ENCODE measurements around the gene CLVS2.

CLVS2 gene, protein sequence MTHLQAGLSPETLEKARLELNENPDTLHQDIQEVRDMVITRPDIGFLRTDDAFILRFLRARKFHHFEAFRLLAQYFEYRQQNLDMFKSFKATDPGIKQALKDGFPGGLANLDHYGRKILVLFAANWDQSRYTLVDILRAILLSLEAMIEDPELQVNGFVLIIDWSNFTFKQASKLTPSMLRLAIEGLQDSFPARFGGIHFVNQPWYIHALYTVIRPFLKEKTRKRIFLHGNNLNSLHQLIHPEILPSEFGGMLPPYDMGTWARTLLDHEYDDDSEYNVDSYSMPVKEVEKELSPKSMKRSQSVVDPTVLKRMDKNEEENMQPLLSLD

GRCh38 chr6:122995921-122996793 is at the start of gene CLVS2:
CLVS2 (plus strand) TSS chr6:122996235; CDS start chr6:122997778, 1,543 bp downstream.
- no peak within 1 kb of the TSS for H3K4me3 ChIP-seq (ENCODE audit: control insufficient read depth, low read depth, low read length)
- DNase-seq (ENCODE audit: low read depth): no peak
- TF ChIP-seq CTCF (IDR thresholded peaks at IDR 0.05; ENCODE audit: control insufficient read depth, insufficient read depth, low read depth, low read length, missing control alignments): no peak

DNA sequence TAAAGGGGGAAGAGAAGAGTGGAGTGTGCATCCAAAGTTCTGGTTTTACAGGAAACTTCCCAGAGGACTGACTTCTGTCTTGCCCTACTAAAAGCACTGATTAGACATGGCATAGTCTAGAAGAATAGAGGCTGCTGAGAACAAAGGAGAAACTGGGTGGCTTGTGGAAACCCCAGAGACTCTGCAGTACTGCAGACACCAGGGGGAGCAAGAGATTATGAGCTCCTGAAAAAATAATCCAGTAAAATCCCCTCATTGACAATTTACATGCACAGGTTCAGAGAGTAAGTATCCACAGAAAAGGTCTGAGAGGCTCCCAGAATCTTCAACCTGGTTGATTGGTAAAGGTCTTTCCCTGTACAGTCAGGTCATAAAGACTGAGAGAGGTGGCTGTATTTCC is 48.7 kb upstream of the CLVS2 start:
- no peak for TF ChIP-seq CTCF (IDR thresholded peaks at IDR 0.05; ENCODE audit: control insufficient read depth, insufficient read depth, low read depth, low read length, missing control alignments)

DNA sequence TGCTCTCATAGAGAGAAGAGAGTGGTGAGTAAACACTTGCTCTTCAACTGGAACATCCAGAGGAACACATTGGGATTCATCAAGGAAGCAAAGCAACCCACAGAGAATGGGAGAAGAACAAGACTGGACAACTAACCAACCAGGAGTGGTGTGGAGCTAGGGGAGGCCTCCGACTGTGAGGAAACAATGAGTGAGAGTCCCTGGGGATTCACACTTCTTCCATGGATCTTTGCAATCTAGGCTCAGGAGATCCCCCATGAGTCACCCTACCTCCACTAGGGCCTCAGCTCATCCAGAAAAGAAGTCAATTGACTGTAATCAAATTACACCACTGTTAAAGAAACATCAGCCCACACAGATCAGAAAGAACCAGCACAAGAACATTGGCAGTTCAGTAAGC is 42.3 kb upstream of the CLVS2 start:
- H3K4me3 ChIP-seq (ENCODE audit: control insufficient read depth, low read depth, low read length): no peak overlapping the region
- no peak for TF ChIP-seq CTCF (IDR thresholded peaks at IDR 0.05; ENCODE audit: control insufficient read depth, insufficient read depth, low read depth, low read length, missing control alignments)
- DNase-seq (ENCODE audit: low read depth): no peak

More for the DNA sequence above, 48.7 kb upstream of the CLVS2 start:
- no peak overlapping the region for H3K4me3 ChIP-seq (ENCODE audit: control insufficient read depth, low read depth, low read length)
- DNase-seq (ENCODE audit: low read depth): no peak

DNA sequence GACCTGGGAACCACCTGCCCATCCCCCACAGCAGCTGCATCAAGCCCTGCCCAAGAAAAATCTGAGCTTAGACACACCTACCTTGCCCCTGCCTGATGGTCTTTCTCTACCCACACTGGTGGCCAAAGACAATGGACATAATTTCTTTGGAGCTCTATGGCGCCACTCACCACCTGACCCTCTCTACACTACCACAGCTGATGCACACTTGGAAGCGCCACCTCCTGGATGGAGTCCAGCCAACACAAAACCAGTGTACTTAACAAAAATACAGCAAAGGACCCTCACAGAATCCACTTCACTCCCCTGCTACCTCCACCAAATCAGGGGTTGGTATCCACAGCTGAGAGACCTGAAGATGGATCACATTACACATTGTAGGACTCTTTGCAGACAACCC is 39.7 kb upstream of the CLVS2 start:
- H3K4me3 ChIP-seq (ENCODE audit: control insufficient read depth, low read depth, low read length): no peak overlapping the region
- no peak for DNase-seq (ENCODE audit: low read depth)
- TF ChIP-seq CTCF (IDR thresholded peaks at IDR 0.05; ENCODE audit: control insufficient read depth, insufficient read depth, low read depth, low read length, missing control alignments): no peak

- no peak for DNase-seq (ENCODE audit: low read depth)
- TF ChIP-seq CTCF (IDR thresholded peaks at IDR 0.05; ENCODE audit: control insufficient read depth, insufficient read depth, low read depth, low read length, missing control alignments): no peak
Observed at GRCh38 chr6:122962000-122962624, 33.9 kb upstream of the CLVS2 start.

DNA sequence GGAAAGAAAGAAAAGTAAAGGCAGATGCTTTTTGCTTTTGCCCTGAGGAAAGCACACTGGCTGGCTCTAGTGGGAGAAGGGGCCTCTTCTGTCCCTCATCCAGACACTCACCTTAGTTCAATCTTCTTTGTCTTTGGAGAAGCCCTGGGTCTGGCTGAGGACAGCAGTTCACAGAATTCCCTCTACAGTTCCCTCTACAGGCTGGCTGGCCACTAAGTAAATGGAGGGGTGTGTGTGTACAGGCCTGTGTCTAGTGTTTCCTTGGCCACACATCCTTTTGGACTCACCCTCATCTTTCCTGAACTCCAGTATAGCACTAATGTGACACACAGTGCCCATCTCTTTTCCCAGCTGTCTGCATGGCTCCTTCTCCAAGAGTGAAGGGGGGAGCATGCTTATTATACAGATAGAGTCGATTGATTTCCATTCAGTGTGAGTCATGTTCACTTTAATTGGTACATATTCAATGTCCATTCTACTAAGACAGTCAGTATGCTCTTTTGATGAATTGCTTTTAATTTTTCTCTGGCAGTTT is 26.0 kb upstream of the CLVS2 start:
- H3K4me3 ChIP-seq (ENCODE audit: control insufficient read depth, low read depth, low read length): no peak overlapping the region
- no peak for DNase-seq (ENCODE audit: low read depth)
- no peak for TF ChIP-seq CTCF (IDR thresholded peaks at IDR 0.05; ENCODE audit: control insufficient read depth, insufficient read depth, low read depth, low read length, missing control alignments)

More at GRCh38 chr6:122962000-122962624, 33.9 kb upstream of the CLVS2 start:
- no peak overlapping the region for H3K4me3 ChIP-seq (ENCODE audit: control insufficient read depth, low read depth, low read length)
